AG04450 (cell line): ENCODE measurements around the gene ZNF605. TPM values are rescaled to one million over a fixed set of nuclear protein-coding genes. Genes with fewer than 3 reads are reported as not detected.

ENCODE experiments used
- CTCF ChIA-PET: fragments of 300-600, 350-600 bp; formaldehyde crosslinking; extraction: SDS; loops from one replicate; lab custom pipeline; 2022; ENCODE audit warnings: antibody characterized with exemption, inconsistent platforms; lab: Charles Lee
- POLR2A ChIA-PET: fragments of 350-600 bp; formaldehyde crosslinking; extraction: SDS; loops from one replicate; lab custom pipeline; 2021; ENCODE audit warnings: antibody characterized with exemption, inconsistent platforms; lab: Yijun Ruan, JAX
- DNase-seq: peaks from one replicate; pipeline ENCODE4 v3.0.0-alpha.2; 2011; ENCODE audit warnings: low read depth, low spot score
- H3K27ac ChIP-seq: one replicate; pipeline ENCODE4 v1.5.1; 2012; ENCODE audit warnings: low read depth, low read length, control low read depth
- H3K27me3 ChIP-seq: one replicate; pipeline ENCODE4 v1.6.0; 2012; ENCODE audit warnings: low read length; ENCODE audit not compliant: control insufficient read depth, insufficient read depth
- H3K4me3 ChIP-seq: 2 replicates; pipeline ENCODE4 v1.5.1; 2011; ENCODE audit warnings: mild to moderate bottlenecking, low read depth, low read length, control low read depth
- H3K9me3 ChIP-seq: 2 replicates; pipeline ENCODE4 v1.5.1; 2012; ENCODE audit warnings: low read length; ENCODE audit not compliant: control insufficient read depth, insufficient read depth
- polyA plus RNA-seq: library from polyadenylated mRNA; depleted of rRNA; stranded (reverse); fragments of >200 nt; gene quantifications from 2 replicates; pipeline ENCODE4 v1.2.3, GENCODE V29; 2011
- TF ChIP-seq, protein P1 (sequence below): IDR thresholded peaks from 2 replicates; pipeline ENCODE4 v1.5.1; 2011; ENCODE audit warnings: low read depth, low read length, control low read depth, inconsistent platforms

The ZNF605 gene
- polyA plus RNA-seq, 1 experiment = 13.6 TPM

DNA sequence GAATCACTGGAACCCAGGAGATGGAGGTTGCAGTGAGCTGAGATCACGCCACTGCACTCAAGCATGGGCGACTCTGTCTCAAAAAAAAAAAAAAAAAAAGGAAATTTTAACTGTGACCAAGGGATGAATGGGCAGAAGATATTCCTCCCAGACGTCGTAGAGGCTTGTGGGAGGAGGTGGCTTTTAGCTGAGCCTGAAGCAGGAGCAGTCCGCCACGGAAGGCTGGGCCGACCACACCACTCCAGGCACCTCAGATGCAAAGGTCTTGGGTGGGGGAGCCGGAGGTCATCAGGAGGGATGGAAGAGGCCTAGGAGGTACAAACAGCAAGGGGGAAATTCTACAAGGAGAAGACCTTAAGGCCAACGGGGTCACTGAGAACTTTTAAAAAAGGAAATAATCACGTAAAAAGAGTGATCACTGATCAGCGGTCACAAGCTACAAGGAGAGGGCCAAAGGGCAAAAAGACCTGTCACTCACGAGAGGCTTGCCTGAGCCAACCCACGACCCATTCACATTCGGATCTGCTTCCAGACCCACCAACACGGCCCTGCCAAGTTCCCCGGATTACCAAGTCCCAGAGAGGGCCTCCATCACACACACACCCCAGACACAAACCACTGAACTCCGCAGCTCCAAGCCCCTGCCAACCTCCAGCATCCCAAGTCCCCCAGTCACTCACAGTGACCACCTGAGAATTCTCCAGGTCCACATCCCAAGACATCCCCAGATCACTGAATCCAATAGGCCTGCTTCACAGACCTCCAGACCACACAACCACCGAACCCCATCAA, 3.5 kb downstream of the ZNF605 start:
- DNase-seq = no peak
- Histone ChIP-seq H3K27ac (no peak overlapping the region), H3K27me3 (no peaks in the 10 kb centered on the region), H3K4me3 (no peak overlapping the region), H3K9me3 (peaks cover 85% of the 10 kb centered on the region)
- TF ChIP-seq, protein P1, sequence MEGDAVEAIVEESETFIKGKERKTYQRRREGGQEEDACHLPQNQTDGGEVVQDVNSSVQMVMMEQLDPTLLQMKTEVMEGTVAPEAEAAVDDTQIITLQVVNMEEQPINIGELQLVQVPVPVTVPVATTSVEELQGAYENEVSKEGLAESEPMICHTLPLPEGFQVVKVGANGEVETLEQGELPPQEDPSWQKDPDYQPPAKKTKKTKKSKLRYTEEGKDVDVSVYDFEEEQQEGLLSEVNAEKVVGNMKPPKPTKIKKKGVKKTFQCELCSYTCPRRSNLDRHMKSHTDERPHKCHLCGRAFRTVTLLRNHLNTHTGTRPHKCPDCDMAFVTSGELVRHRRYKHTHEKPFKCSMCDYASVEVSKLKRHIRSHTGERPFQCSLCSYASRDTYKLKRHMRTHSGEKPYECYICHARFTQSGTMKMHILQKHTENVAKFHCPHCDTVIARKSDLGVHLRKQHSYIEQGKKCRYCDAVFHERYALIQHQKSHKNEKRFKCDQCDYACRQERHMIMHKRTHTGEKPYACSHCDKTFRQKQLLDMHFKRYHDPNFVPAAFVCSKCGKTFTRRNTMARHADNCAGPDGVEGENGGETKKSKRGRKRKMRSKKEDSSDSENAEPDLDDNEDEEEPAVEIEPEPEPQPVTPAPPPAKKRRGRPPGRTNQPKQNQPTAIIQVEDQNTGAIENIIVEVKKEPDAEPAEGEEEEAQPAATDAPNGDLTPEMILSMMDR = no peak
- ChIA-PET POLR2A (no interaction called here), CTCF (no interaction called here)

DNA sequence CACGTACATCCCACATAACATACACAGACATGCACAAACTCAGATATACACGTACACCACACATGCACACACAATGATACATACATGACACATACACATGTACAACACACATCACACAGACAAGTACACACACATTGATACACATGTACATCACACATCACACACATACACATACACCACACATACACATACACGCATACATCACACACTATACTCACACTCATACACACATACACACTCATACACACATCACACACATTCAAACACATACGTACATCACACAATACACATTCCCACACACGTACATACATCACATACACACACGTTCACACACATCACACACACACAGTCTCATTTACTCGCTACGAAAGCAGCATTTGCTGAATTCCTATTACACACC, 4.5 kb downstream of the ZNF605 start:
- Histone ChIP-seq H3K4me3 (no peak overlapping the region), H3K27me3 (no peaks in the 10 kb centered on the region), H3K27ac (no peak overlapping the region), H3K9me3 (peaks cover 85% of the 10 kb centered on the region)
- ChIA-PET CTCF (no interaction called here), POLR2A (no interaction called here)
- TF ChIP-seq, protein P1 = no peak
- no peak for DNase-seq

DNA sequence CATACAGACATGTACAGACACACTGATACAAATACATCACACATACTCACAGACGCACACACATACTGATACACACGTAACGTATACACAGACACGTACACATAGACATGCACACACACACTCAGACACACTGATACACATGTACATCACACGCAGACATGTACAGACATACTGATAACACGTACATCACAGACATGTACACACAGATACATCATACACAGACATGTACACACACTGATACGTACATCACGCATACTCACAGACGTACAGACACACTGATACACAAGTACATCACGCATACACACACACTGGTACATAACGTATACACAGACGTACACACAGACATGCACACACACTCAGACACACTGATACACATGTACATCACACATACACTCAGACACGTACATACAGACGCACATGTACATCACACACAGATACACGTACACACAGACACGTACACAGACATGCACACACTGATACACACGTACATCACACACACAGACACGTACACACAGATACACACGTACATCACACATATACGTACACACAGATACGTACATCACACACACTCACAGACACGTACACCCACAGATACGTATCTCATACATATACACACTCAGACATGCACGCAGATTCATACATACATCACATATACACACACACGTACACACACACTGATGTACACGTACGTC, 5.1 kb downstream of the ZNF605 start:
- Histone ChIP-seq H3K27me3 (no peaks in the 10 kb centered on the region), H3K27ac (no peak overlapping the region), H3K4me3 (no peak overlapping the region), H3K9me3 (peaks cover 90% of the 10 kb centered on the region)
- ChIA-PET CTCF (no interaction called here), POLR2A (no interaction called here)
- no peak for DNase-seq
- TF ChIP-seq, protein P1 = no peak

DNA sequence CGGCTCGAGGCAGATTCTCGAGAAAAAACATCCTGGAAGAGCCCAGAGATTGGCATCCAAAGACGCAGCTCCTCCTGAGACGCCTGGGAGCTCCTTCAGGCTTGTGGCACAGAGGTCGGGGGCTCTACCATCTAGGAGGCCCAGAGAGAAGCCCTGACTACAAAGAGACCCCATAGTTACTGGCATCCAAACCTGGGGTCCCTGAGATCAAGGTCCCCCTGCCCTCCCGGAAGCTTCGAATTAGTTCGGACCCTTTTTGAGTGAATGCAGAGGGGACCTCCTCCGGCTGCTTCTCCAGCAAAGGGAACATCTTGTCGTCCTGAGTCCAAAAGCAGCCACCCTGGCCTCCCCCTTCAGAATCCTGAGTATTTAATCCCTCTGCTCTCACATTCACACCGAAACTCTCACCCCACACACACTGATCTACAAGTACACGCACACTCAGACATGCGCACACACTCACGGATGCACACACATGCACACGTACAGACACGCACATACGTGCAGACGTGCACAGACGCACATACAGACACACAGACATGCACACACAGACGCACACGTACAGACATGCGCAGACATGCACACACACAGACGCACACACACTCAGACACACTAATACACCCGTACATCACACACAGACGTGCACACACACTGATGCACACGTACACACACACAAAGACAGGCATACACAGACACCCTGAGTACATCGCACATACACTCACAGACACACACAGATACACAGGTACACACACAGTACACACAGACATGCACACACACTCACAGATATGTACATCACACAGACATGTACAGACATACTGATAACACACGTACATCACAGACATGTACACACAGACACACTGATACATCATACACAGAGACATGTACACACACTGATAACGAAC, 5.9 kb downstream of the ZNF605 start:
- Histone ChIP-seq H3K4me3 (no peak overlapping the region), H3K9me3 (peaks cover 91% of the 10 kb centered on the region), H3K27ac (no peak overlapping the region), H3K27me3 (no peaks in the 10 kb centered on the region)
- TF ChIP-seq, protein P1 = no peak
- ChIA-PET CTCF (no interaction called here), POLR2A (no interaction called here)
- no peak for DNase-seq
